SKM-1 (cell line): ENCODE results near the gene MAML2.

Experiments
- DNase-seq: peaks from one replicate; lab custom pipeline; 2025; ENCODE audit not compliant: unreplicated experiment; lab: John Stamatoyannopoulos, UW

Gene MAML2

DNA sequence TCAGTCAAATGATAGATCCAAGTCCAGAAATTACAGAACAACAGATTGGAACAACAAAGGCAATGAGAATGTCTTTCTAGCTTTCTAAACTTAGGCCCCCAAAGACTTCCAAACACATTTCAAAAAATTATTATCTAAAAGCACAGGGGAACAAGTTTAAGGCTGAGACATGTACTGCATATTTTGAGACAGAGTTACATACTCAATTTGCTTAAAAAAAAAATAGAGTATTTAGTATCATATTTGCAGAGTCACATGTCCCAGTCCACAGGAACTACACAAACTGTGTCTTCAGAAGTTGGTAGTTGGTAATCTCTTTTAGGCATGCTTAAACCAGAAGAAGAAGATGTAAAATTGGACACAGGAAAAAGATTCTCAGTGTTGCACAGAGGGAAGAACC is 127.2 kb downstream of the MAML2 start:
- no peak for DNase-seq

- no peak for DNase-seq
Observed at GRCh38 chr11:96215110-96215782, 127.7 kb downstream of the MAML2 start.

GRCh38 chr11:96214777-96215109 is 128.3 kb downstream of the MAML2 start:
- no peak for DNase-seq

GRCh38 chr11:96213500-96213899 is 129.5 kb downstream of the MAML2 start:
- DNase-seq, result no peak

GRCh38 chr11:96211436-96211835 is 131.6 kb downstream of the MAML2 start:
- DNase-seq, result no peak

- DNase-seq, result peak; percentile 41
Observed at GRCh38 chr11:96207459-96208449, 135.2 kb downstream of the MAML2 start.

DNA sequence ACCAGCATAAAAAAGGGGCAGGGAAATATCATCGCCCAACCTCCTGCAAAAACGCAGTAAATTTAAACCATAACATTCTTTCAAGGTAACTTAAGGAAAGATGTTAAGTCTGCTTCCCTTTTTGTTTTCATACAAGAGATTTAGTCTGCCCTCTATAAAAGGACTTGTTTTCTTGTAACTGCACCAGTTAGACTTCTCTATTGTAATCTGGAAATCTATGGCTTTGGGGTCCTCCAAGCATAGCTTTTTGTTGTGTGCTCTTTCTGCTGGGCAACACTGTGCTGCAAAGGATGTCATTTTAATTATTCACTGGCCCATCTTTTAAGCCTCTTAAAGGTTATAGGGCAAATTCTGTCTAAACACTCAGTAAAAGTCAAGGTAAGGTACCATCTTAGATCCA is 136.0 kb downstream of the MAML2 start:
- DNase-seq, result no peak

DNA sequence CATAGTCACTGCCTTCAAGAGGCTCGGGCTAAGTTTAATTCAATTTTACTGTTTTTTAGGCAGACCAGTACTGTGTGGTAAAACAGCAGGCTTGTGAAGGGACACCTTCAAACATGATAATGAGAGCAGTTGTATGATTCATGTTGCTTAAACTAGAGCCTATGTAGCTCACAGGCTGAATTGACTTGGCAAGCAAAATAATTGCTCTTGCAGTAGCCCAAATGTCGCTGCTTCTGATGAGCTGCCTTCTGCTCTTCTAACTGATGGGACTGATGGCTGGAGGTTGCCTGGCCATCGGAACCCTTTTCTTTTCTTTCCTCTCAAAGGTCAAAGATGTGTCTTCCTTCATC is 137.6 kb downstream of the MAML2 start:
- no peak for DNase-seq

- DNase-seq, result no peak
Observed at GRCh38 chr11:96204721-96205459, 138.1 kb downstream of the MAML2 start.

GRCh38 chr11:96204366-96204659 is 138.7 kb downstream of the MAML2 start:
- DNase-seq, result no peak

GRCh38 chr11:96203567-96204365 is 139.2 kb downstream of the MAML2 start:
- no peak for DNase-seq

- no peak for DNase-seq
Observed at GRCh38 chr11:96200243-96200642, 142.8 kb downstream of the MAML2 start.

- DNase-seq, result no peak
Observed at GRCh38 chr11:96199563-96200025, 143.4 kb downstream of the MAML2 start.

DNA sequence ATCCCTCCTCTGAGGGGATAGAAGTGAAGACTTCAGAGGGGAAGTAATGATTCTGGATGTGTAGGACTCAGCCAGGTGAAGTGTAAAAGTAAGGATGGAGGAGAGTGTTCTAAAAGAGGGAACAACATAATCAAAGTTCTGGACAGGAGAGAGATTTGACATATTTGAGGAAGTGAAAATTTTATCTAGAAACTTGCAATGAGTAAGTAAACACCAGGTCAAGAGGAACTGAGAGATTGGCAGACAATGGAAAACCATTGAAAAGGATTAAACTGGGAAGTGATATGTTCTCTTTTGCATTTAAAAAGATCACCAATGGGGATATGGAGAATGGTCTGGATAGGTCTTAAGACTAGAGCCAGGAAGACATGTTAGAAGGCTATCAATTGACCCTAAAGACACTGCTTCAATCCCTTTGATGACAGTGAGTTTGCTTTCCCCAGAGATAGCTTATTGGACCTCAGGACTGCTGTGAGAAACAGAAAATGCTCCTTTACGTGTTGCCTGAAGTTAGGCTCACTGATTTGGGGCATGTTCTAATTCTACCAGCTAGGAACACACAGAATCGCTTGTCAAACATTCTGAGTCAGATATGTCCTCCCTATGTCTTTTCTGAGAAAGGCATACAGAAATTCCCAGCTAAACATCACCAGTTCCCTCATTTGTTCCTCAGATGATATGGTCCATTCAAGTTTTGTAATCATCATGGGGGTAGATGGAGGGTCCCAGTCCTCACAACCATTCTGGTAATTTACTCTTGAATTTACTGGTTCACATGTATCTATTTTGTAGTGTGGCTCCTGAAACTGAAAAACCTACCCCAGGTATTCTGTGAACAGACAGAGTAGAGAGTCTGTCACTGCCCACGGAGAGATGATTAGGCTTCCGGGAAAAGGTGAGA is 144.9 kb downstream of the MAML2 start:
- DNase-seq, result peak; percentile 13

DNA sequence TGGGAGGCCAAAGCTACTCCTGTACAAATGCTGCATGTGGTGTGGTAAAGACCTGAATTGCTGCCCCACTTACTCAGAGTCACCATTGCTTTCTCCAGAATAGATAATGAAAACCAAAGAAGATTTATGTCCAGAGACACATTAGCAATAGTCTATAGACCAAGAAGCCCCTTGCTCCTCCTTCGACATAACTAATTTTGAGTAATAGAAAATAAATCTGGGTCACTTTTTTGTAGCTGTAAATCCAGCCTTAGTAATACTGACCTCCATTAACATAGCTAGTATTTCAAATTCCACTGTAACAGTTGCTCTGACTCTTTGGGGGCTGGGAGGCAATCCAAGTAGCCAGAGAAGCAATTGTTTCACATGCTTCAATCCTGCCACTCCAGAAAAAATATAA is 145.9 kb downstream of the MAML2 start:
- DNase-seq, result no peak

DNA sequence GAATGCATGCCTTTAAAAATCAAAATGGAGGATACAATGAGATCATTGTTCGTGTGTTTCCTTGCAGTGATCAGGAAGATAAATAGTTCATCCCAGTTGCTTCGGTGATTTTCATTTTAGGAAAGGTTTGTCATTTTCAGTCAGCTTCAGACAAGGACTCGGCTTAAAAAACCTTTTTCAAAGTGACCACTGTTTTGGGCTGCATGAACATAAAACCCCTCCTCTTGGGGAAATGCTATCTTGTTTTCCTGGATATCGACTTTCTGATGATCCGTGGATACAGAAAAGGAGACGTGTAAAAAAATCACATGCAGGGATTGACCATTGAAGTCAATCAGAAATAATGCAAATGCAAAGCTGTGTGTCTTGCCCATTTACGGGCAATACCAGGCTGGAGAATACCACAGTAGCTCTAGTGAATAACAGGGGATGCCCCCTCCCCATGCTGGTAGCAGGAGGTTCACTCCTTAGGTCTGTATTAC is 146.8 kb downstream of the MAML2 start:
- DNase-seq, result no peak

GRCh38 chr11:96195671-96196070 is 147.3 kb downstream of the MAML2 start:
- no peak for DNase-seq

DNA sequence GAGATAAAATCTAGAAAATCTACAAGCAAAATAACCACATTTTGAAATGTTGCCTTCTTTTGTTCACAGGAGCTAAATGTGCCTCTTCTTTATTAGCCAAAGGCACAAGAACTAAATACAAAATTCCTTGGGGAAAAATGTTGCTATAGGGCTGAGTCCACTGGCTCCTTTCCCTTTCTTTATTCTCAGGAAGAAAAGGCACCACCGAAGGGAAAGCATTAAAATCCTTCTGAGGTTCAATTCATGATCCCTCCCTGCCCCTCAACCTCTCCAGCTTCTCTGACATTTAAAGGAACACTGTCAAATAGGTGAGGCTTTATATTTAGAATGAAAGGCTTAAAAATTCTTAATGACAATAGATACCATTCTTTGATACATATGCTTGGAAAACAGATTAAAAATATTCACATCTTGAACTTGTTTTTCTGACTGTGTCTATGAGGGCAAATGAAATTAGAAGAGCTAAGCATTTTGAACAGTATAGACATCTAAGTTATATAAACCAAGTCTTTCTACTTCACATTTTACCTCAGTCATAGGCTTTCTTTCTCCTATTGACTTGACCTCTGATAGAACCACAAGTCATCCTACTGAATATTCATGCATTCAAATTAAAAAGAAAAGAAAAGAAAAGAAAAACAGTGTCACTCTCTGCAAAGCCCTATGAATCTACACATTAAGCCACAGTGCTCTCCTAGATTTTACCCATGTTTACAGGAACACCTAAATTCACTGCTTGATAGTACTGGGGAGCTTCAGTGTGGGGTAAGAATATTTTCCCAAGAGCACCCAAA is 148.2 kb downstream of the MAML2 start:
- DNase-seq, result no peak
